MCF 10A (cell line): Measurements from ENCODE around the gene P2RX7. TPM values are rescaled to one million over a fixed set of nuclear protein-coding genes. Genes with fewer than 3 reads are reported as not detected.

Experiments used
- BruUV-seq: library from RNA; stranded (reverse); fragments of 400-500 nt; replicated peaks from 2 replicates; lab custom pipeline; 2021; lab: Mats Ljungman, UMichigan
- CTCF ChIA-PET: fragments of 300-600 bp; sonication (Branson Sonifier 250); formaldehyde crosslinking; extraction: SDS; loops from one replicate; lab custom pipeline; 2021; ENCODE audit warnings: antibody characterized with exemption, inconsistent platforms; lab: Yijun Ruan, JAX
- POLR2A ChIA-PET: fragments of 300-600, 350-650 bp; sonication (Branson Sonifier 250); formaldehyde crosslinking; extraction: SDS; loops from one replicate; lab custom pipeline; 2020; ENCODE audit warnings: antibody characterized with exemption, inconsistent platforms; lab: Yijun Ruan, JAX
- DNase-seq: peaks from one replicate; pipeline ENCODE4 v3.0.0-alpha.2; 2018; ENCODE audit not compliant: unreplicated experiment
- H3K27ac Mint-ChIP-seq: one replicate; pipeline ENCODE4 v1.8.0; 2022; ENCODE audit warnings: mild to moderate bottlenecking, low read depth, mixed read lengths; ENCODE audit not compliant: unreplicated experiment
- H3K27me3 Mint-ChIP-seq: one replicate; pipeline ENCODE4 v1.8.0; 2022; ENCODE audit warnings: mixed read lengths; ENCODE audit not compliant: insufficient read depth, unreplicated experiment
- H3K36me3 Mint-ChIP-seq: one replicate; pipeline ENCODE4 v1.8.0; 2022; ENCODE audit warnings: mild to moderate bottlenecking, moderate library complexity, mixed read lengths; ENCODE audit not compliant: insufficient read depth, unreplicated experiment
- H3K4me1 Mint-ChIP-seq: one replicate; pipeline ENCODE4 v1.8.0; 2022; ENCODE audit warnings: mixed read lengths; ENCODE audit not compliant: insufficient read depth, unreplicated experiment
- H3K4me3 Mint-ChIP-seq: one replicate; pipeline ENCODE4 v1.8.0; 2022; ENCODE audit warnings: mild to moderate bottlenecking, moderate library complexity, mixed read lengths; ENCODE audit not compliant: unreplicated experiment
- H3K9me3 Mint-ChIP-seq: one replicate; pipeline ENCODE4 v1.8.0; 2022; ENCODE audit warnings: mixed read lengths; ENCODE audit not compliant: unreplicated experiment
- intact Hi-C: fragments of 100-400 bp; cut with micrococcal nuclease; formaldehyde crosslinking; loops from 2 replicates; pipeline ENCODE4 v1.14.1; 2022
- total RNA-seq: library from RNA; stranded (reverse); gene quantifications from 2 replicates; pipeline ENCODE4 v1.2.3, GENCODE V29; 2022
- TF ChIP-seq, protein P1 (sequence below): fragments of 200-600 bp; IDR thresholded peaks from one replicate; pipeline ENCODE4 v1.8.0; 2022; ENCODE audit warnings: antibody characterized with exemption, mild to moderate bottlenecking; ENCODE audit not compliant: unreplicated experiment

The P2RX7 gene
- total RNA-seq, 1 experiment from 2014 or later: 0.68 TPM

DNA sequence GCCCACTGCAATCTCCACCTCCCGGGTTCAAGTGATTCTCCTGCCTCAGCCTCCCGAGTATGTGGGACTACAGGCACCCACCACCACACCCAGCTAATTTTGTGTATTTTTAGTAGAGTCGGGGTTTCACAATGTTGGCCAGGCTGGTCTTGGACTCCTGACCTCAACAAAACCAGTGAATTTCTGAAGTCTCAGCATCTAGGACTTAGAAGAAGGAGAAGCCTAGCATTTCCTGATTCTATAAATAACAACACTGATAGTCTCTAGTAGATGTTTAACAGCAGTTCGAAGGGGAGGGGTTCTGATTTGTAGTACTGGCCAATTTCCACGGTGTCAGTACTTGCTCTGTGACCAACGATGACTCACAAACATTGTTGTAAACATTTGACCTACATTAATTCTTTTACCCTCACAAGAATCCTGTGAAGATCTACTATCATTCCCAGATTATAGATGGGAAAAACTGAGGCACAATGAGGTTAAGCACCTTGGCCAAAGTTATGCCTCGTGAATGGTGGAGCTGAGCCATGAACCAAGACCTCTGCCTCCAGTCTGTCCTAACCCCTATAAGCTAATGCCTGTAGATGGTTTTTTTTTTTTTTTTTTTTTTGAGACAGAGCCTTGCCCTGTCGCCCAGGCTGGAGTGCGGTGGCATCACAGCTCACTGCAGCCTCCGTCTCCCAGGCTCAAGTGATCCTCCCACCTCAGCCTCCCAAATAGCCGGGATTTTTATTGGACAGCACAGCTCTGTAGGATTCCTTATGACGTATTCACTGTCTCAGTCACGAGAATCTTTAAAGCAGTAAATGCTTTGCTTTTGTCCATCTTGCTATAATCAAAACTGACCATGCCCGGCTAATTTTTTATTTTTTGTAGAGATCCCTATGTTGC lies 82.4 kb downstream of the P2RX7 start:
- peak overlapping the region; percentile 2 for H3K27ac Mint-ChIP-seq
- intact Hi-C loops: loop anchor here (5.0 kb wide), 1 partner anchor 93 kb away; no protein-coding TSS in a partner anchor
- H3K4me3 Mint-ChIP-seq: no peak overlapping the region

DNA sequence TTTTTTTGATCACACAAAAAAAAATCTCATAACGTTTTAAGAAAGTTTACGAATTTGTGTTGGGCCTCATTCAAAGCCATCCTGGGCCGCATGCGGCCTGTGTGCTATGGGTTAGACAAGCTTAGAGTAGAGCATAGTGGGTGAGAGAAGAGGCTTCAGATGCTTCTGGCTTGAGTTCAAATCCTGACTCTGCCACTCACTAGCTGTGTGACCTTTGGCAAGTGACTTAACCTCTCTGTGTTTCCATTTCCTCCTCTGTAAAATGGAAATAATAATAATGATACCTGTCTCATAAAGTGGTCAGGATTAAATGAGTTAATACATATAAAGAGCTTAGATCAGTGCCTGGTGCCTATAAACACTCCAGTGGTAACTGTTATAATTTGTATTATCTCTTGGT lies 83.4 kb downstream of the P2RX7 start:
- POLR2A ChIA-PET: interaction anchor here (1.1 to 1.4 kb wide), 2 partner anchors 24 to 137 kb away, joined by 3 read pairs; no protein-coding TSS in a partner anchor
- Mint-ChIP-seq H3K9me3 (no peaks in the 10 kb centered on the region), H3K27me3 (no peaks in the 10 kb centered on the region), H3K4me1 (peaks cover 11% of the 10 kb centered on the region), H3K4me3 (no peak overlapping the region), H3K27ac (no peak overlapping the region), H3K36me3 (no peaks in the 10 kb centered on the region)
- no peak for DNase-seq
- no TSS peak for BruUV-seq
- CTCF ChIA-PET: interaction anchor here (0.5 to 2.0 kb wide), 7 partner anchors 12 to 576 kb away, joined by 3 to 5 read pairs (median 3); partner anchors contain the start of gene CABP1
- TF ChIP-seq, protein P1, sequence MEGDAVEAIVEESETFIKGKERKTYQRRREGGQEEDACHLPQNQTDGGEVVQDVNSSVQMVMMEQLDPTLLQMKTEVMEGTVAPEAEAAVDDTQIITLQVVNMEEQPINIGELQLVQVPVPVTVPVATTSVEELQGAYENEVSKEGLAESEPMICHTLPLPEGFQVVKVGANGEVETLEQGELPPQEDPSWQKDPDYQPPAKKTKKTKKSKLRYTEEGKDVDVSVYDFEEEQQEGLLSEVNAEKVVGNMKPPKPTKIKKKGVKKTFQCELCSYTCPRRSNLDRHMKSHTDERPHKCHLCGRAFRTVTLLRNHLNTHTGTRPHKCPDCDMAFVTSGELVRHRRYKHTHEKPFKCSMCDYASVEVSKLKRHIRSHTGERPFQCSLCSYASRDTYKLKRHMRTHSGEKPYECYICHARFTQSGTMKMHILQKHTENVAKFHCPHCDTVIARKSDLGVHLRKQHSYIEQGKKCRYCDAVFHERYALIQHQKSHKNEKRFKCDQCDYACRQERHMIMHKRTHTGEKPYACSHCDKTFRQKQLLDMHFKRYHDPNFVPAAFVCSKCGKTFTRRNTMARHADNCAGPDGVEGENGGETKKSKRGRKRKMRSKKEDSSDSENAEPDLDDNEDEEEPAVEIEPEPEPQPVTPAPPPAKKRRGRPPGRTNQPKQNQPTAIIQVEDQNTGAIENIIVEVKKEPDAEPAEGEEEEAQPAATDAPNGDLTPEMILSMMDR: no peak
- intact Hi-C loops: no loop called here

More for the DNA sequence above, 82.4 kb downstream of the P2RX7 start:
- ChIA-PET CTCF (interaction anchor here (1.2 kb wide), 1 partner anchor 575 kb away, joined by 3 read pairs; the partner anchor contains the start of gene CABP1), POLR2A (interaction anchor here (0.7 to 1.1 kb wide), 2 partner anchors 25 to 56 kb away, joined by 3 read pairs; no protein-coding TSS in a partner anchor)
- H3K27me3 Mint-ChIP-seq: no peaks in the 10 kb centered on the region
- no TSS peak for BruUV-seq
- TF ChIP-seq, protein P1: no peak
- no peaks in the 10 kb centered on the region for H3K9me3 Mint-ChIP-seq
- peaks cover 9% of the 10 kb centered on the region for H3K36me3 Mint-ChIP-seq
- H3K4me1 Mint-ChIP-seq: peaks cover 17% of the 10 kb centered on the region
- DNase-seq: peak; percentile 87

DNA sequence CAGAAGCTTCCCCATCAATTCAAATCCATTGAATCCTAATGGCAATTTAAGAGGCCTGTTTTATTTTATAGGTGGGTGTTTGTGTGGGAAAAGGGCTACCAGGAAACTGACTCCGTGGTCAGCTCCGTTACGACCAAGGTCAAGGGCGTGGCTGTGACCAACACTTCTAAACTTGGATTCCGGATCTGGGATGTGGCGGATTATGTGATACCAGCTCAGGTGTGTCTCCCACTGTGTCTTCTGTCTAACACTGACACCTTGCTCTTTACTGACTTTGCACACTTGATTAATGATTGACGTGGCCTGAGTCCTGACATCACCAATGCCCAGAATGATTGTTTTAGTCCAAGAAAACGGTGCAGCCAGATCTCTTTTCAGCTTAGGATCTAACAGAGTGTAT lies 84.4 kb downstream of the P2RX7 start:
- TF ChIP-seq, protein P1: no peak
- ChIA-PET CTCF (interaction anchor here (0.5 to 2.0 kb wide), 4 partner anchors 12 to 708 kb away, joined by 3 to 5 read pairs (median 4); no protein-coding TSS in a partner anchor), POLR2A (interaction anchor here (1.4 to 1.7 kb wide), 2 partner anchors 13 to 136 kb away, joined by 3 to 4 read pairs; no protein-coding TSS in a partner anchor)
- BruUV-seq: no TSS peak
- Mint-ChIP-seq H3K27me3 (no peaks in the 10 kb centered on the region), H3K4me1 (peaks cover 11% of the 10 kb centered on the region), H3K36me3 (no peaks in the 10 kb centered on the region), H3K27ac (no peak overlapping the region), H3K9me3 (no peaks in the 10 kb centered on the region), H3K4me3 (no peak overlapping the region)
- no peak for DNase-seq
- intact Hi-C loops: no loop called here

DNA sequence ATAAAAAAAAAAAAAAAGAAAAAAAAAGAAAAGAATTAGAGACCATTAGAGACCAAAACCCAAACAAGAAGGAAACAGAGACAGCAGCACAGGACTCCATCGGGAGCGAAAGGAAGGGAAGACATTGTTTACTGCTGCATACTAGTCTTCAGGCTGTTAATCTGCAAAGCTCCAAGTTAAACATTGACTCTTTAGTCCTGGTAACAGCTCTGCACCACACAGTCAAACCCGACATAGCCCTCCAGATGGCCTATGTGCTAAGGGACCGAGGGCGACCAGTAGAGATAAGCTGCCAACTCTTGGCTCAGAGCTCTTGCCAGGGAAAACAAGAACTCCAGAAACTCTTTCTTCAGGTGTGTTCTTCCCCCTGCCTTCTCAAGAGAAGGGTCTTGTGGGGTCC lies 85.1 kb downstream of the P2RX7 start:
- POLR2A ChIA-PET: interaction anchor here (1.7 kb wide), 1 partner anchor 12 kb away, joined by 4 read pairs; no protein-coding TSS in a partner anchor
- intact Hi-C loops: no loop called here
- no peak overlapping the region for H3K27ac Mint-ChIP-seq
- TF ChIP-seq, protein P1: no peak
- no peaks in the 10 kb centered on the region for H3K9me3 Mint-ChIP-seq
- peaks cover 11% of the 10 kb centered on the region for H3K4me1 Mint-ChIP-seq
- no peak for DNase-seq
- no TSS peak for BruUV-seq
- CTCF ChIA-PET: interaction anchor here (0.7 to 2.0 kb wide), 2 partner anchors 13 to 35 kb away, joined by 3 to 4 read pairs; no protein-coding TSS in a partner anchor
- no peaks in the 10 kb centered on the region for H3K36me3 Mint-ChIP-seq
- H3K4me3 Mint-ChIP-seq: no peak overlapping the region
- H3K27me3 Mint-ChIP-seq: no peaks in the 10 kb centered on the region
